Lower leg skin (tissue), 3 donors: ENCODE results near the gene HLA-DOB.

ENCODE experiments used
- CTCF ChIP-seq, 3 donors: fragments of 450-650 bp; IDR thresholded peaks; one replicate each; pipeline ENCODE4 v1.5.1; 2016; ENCODE audit warnings: antibody characterized with exemption in 3 of 3, mild to moderate bottlenecking in 3 of 3, moderate library complexity in 2 of 3
- POLR2A ChIP-seq, 2 donors: fragments of 450-650 bp; IDR thresholded peaks; one replicate each; pipeline ENCODE4 v1.6.1; 2016 to 2017; ENCODE audit warnings: antibody characterized with exemption in 2 of 2, mild to moderate bottlenecking in 1 of 2, moderate library complexity in 1 of 2

DNA sequence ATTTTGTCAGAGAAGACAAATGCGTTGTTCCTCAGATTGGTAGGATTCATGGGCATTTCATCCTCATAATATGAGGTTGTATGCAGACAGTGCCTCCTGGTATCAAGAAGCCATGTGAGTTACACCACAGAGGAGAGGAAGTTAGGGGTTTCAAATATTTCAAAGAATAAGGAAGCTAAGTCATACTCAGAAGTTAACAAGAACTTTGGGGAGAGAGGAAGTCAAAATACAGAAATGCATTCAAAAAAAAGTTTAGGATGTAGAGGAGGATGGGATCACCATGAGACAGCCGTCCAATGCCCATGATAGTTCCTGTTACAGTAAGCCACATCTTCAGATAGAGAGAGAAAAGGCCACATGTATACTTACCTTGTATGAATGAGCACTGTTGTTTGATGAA, 22.3 kb downstream of the HLA-DOB start:
- TF ChIP-seq CTCF (IDR thresholded peaks at IDR 0.05) (no peak), POLR2A (IDR thresholded peaks at IDR 0.05) (no peak)
